ENCODE results near the gene COG1. TPM values are rescaled to one million over a fixed set of nuclear protein-coding genes. Genes with fewer than 3 reads are reported as not detected.

COG1 gene
- polyA plus RNA-seq, 1 donor (not counting 4 experiments of a cell fraction or from before 2014, with no cell fraction given), result 16.4 TPM

DNA sequence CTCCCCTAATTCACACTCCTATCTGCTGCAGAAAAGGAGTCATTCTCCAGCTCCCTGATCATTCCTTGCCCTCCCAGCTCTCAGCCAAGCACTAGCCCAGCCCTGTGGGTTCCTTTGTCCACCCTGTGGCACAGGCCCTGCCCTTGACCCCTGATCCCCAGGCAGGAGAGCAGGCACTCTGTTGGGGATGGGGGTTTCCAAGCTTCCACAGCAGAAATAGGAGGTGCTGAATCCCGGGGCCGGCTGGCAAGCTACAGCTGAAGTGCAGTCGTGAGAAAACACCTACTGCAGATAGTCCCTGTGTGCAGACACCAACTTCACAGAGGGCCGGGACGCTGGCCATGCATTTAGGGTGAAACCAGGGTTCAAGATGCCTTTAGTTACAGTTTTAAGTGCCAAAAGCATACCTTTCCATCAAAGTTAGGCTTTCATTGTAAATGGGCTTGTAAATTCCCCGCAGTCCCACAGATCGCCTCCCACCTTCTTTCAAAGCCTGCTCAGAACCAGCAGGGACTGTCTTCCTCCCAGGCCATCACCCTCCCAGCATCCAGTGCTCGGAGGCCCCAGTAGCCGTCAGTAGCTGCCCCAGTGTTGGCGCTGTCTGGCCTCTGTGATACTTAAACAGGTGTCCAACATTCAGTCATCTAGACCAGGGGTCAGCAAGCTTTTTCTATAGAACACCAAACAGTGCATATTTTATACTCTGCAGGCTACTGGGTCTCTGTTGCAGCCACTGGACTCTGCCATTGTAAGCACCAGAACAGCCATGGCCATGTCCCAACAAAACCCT lies 58.2 kb downstream of the COG1 start:
- Histone ChIP-seq H3K27ac (ENCODE audit: control insufficient read depth, insufficient read depth, low read length) (no peak overlapping the region), H3K4me2 (ENCODE audit: control insufficient read depth, extremely low read depth, insufficient read depth, low read depth, low read length) (no peak overlapping the region), H3K79me2 (ENCODE audit: control insufficient read depth, insufficient read depth, low read length) (no peaks in the 10 kb centered on the region), H2AFZ (ENCODE audit: control insufficient read depth, low read length) (no peak overlapping the region), H3K9me3 (ENCODE audit: control insufficient read depth, low read depth, low read length) (no peaks in the 10 kb centered on the region), H3K36me3 (ENCODE audit: control insufficient read depth in 2 of 2, extremely low read depth in 1 of 2, insufficient read depth in 2 of 2, low read length in 2 of 2) (peaks cover 2 to 3% of the 10 kb centered on the region in 2 experiments), H3K4me1 (ENCODE audit: control insufficient read depth, extremely low read depth, insufficient read depth, low read length) (no peaks in the 10 kb centered on the region), H4K20me1 (ENCODE audit: control insufficient read depth, extremely low read depth, insufficient read depth, low read length) (no peaks in the 10 kb centered on the region), H3K9ac (ENCODE audit: control insufficient read depth, extremely low read depth, insufficient read depth, low read length) (no peak overlapping the region), H3K4me3 (ENCODE audit: control insufficient read depth in 2 of 3, extremely low read depth in 1 of 3, insufficient read depth in 2 of 3, low read depth in 1 of 3, low read length in 3 of 3) (no peak overlapping the region), H3K9me1 (ENCODE audit: control insufficient read depth, extremely low read depth, insufficient read depth, low read length) (no peaks in the 10 kb centered on the region), H3K27me3 (ENCODE audit: control insufficient read depth, extremely low read depth, insufficient read depth, low read length) (peaks cover 3% of the 10 kb centered on the region)
- DNase-seq (ENCODE audit: low read depth, low spot score), result no peak
- no peak for FAIRE-seq
- TF ChIP-seq EZH2 (IDR thresholded peaks at IDR 0.05; ENCODE audit: low read length), result no peak
- no peak for TF ChIP-seq CTCF (optimal IDR thresholded peaks at IDR 0.05 in 1 of 3, IDR thresholded peaks at IDR 0.05 in 1 of 3, conservative IDR thresholded peaks at IDR 0.05 in 1 of 3; ENCODE audit: extremely low read depth in 1 of 3, insufficient read depth in 2 of 3, low read length in 3 of 3)
- dilution Hi-C loops (cut with MboI; ENCODE audit: extremely low pct_ligation_motif_present, low sequenced_read_pairs), result no loop called here

DNA sequence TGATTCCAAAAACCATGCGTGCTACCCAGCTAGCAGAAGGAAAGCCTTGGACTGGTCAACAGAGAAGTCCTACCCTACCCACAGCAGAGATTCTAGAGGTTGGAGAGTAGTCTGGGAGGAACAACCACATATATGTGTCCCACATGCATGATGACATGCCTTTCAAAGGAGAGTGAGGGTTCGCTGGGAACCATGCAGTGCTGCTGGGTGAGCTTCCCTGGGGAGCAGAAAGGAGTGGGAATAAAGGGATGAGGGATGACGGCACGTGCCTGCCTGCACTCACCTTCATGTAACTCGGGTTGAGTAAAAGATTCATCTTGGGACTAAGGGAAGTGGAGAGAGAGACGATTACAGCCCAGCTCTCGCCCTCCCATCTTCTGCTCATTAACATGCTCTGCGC lies 59.0 kb downstream of the COG1 start:
- FAIRE-seq, result no peak
- TF ChIP-seq EZH2 (IDR thresholded peaks at IDR 0.05; ENCODE audit: low read length) (no peak), CTCF (optimal IDR thresholded peaks at IDR 0.05 in 1 of 3, IDR thresholded peaks at IDR 0.05 in 1 of 3, conservative IDR thresholded peaks at IDR 0.05 in 1 of 3; ENCODE audit: extremely low read depth in 1 of 3, insufficient read depth in 2 of 3, low read length in 3 of 3) (no peak)
- no peaks in the 10 kb centered on the region for H3K79me2 ChIP-seq (ENCODE audit: control insufficient read depth, insufficient read depth, low read length)
- H2AFZ ChIP-seq (ENCODE audit: control insufficient read depth, low read length), result no peak overlapping the region
- H3K4me1 ChIP-seq (ENCODE audit: control insufficient read depth, extremely low read depth, insufficient read depth, low read length), result no peaks in the 10 kb centered on the region
- no peak overlapping the region for H3K4me3 ChIP-seq (ENCODE audit: control insufficient read depth in 2 of 3, extremely low read depth in 1 of 3, insufficient read depth in 2 of 3, low read depth in 1 of 3, low read length in 3 of 3)
- no peak overlapping the region for H3K4me2 ChIP-seq (ENCODE audit: control insufficient read depth, extremely low read depth, insufficient read depth, low read depth, low read length)
- DNase-seq (ENCODE audit: low read depth, low spot score), result no peak
- no peaks in the 10 kb centered on the region for H3K9me3 ChIP-seq (ENCODE audit: control insufficient read depth, low read depth, low read length)
- H3K27me3 ChIP-seq (ENCODE audit: control insufficient read depth, extremely low read depth, insufficient read depth, low read length), result peaks cover 3% of the 10 kb centered on the region
- H3K27ac ChIP-seq (ENCODE audit: control insufficient read depth, insufficient read depth, low read length), result no peak overlapping the region
- no peaks in the 10 kb centered on the region for H3K9me1 ChIP-seq (ENCODE audit: control insufficient read depth, extremely low read depth, insufficient read depth, low read length)
- dilution Hi-C loops (cut with MboI; ENCODE audit: extremely low pct_ligation_motif_present, low sequenced_read_pairs), result no loop called here
- peaks cover 2 to 3% of the 10 kb centered on the region in 2 experiments for H3K36me3 ChIP-seq (ENCODE audit: control insufficient read depth in 2 of 2, extremely low read depth in 1 of 2, insufficient read depth in 2 of 2, low read length in 2 of 2)
- no peak overlapping the region for H3K9ac ChIP-seq (ENCODE audit: control insufficient read depth, extremely low read depth, insufficient read depth, low read length)
- no peaks in the 10 kb centered on the region for H4K20me1 ChIP-seq (ENCODE audit: control insufficient read depth, extremely low read depth, insufficient read depth, low read length)
